Fibroblast of the aortic adventitia (primary cell): Measurements from ENCODE around the gene GBE1. TPM values are rescaled to one million over a fixed set of nuclear protein-coding genes. Genes with fewer than 3 reads are reported as not detected.
A peak's percentile ranks its signal among the peaks of the same experiment; 100 is the strongest.

Experiments
- DNase-seq: peaks from one replicate; pipeline ENCODE4 v3.0.0-alpha.2; 2010; ENCODE audit warnings: low read depth
- H3K4me3 ChIP-seq: 2 replicates; pipeline ENCODE4 v1.5.1; 2011; ENCODE audit warnings: low read depth, mild to moderate bottlenecking, control low read depth, low read length, moderate library complexity
- total RNA-seq: library from RNA; depleted of rRNA; stranded (reverse); fragments of >200 nt; gene quantifications from 2 replicates; pipeline ENCODE4 v1.2.3, GENCODE V29; 2012; ENCODE audit warnings: low replicate concordance
- TF ChIP-seq, protein P1 (sequence below): IDR thresholded peaks from 2 replicates; pipeline ENCODE4 v1.5.1; 2011; ENCODE audit warnings: mild to moderate bottlenecking, low read length, control low read depth, inconsistent platforms; ENCODE audit not compliant: insufficient read depth

Gene GBE1
- total RNA-seq, 1 donor = 204 TPM

DNA sequence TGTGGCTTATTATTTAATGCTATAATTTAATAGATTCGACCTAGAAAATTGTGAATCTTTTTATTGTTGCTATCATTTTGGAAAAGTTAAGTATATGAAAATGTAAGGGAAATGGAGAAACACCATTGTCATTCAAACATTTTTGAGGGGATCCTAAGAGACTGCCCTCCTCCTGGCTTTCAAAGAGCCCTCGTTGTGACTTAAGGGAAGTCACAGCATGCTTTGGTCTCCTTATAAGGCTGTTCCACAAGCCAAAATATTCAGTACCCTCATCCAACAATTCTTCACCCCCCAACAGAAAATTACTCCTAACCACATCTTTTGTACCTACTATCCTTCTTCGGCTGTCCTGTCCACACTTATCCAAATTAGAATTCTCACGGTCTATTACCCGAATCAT lies 140.2 kb downstream of the GBE1 start:
- TF ChIP-seq, protein P1, sequence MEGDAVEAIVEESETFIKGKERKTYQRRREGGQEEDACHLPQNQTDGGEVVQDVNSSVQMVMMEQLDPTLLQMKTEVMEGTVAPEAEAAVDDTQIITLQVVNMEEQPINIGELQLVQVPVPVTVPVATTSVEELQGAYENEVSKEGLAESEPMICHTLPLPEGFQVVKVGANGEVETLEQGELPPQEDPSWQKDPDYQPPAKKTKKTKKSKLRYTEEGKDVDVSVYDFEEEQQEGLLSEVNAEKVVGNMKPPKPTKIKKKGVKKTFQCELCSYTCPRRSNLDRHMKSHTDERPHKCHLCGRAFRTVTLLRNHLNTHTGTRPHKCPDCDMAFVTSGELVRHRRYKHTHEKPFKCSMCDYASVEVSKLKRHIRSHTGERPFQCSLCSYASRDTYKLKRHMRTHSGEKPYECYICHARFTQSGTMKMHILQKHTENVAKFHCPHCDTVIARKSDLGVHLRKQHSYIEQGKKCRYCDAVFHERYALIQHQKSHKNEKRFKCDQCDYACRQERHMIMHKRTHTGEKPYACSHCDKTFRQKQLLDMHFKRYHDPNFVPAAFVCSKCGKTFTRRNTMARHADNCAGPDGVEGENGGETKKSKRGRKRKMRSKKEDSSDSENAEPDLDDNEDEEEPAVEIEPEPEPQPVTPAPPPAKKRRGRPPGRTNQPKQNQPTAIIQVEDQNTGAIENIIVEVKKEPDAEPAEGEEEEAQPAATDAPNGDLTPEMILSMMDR = no peak
- DNase-seq = no peak
- H3K4me3 ChIP-seq = no peak overlapping the region

DNA sequence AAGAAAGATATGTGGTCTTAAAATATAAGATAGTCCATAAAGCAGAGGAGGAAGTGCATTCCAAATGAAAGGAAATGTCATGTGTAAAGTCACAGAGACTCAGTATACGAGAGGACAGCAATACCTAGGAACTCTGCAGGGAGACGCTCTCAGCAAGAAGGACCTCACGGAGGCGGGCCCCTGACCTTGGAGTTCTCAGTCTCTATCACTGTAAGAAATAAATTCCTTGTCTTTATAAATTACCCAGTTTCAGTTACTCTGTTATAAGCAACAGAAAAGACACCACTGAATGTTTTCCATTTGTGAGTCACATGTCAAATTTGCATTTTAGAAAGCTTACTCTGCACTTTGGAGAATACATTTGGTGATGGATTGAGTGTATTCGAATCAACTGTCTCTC lies 140.6 kb downstream of the GBE1 start:
- TF ChIP-seq, protein P1 = no peak
- DNase-seq = no peak
- H3K4me3 ChIP-seq = no peak overlapping the region

DNA sequence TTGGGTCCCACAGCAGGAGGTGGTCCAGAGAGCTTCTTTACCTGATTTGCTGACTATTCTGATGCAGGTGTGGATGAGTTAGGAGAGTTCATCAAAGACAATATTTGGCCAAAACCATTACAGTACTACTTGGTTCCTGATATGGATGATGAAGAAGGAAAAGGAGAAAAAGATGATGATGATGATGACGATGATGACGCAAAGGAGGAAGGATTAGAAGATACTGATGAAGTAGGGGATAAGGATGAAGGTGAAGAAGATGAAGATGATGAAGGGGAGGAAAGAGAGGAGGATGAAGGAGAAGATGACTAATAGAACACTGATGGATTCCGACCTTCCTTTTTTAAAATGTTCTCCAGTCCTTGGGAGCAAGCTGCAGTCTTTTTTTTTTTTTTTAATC lies 148.7 kb downstream of the GBE1 start:
- DNase-seq = no peak
- H3K4me3 ChIP-seq = no peak overlapping the region
- TF ChIP-seq, protein P1 = no peak

DNA sequence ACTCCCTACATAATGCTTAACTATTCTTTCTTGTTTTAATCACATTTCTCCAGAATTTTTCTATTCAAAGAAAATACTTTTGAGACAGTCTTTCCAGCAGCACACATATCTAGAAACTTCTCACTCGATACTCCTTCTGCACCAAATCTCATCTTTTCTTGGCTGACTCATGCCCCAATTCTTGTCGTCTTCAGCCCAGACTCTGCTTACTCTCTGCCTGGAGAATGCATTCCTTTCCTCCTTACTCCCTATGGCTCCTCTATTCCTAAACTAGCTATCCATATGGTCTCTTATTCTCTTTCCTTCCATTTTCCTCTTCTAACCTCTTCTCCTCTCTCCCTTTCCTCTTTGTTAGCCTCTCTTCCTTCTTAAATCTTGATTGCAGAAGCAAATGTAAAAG lies 158.7 kb downstream of the GBE1 start:
- TF ChIP-seq, protein P1 = no peak
- DNase-seq = peak; percentile 51
- H3K4me3 ChIP-seq = no peak overlapping the region

DNA sequence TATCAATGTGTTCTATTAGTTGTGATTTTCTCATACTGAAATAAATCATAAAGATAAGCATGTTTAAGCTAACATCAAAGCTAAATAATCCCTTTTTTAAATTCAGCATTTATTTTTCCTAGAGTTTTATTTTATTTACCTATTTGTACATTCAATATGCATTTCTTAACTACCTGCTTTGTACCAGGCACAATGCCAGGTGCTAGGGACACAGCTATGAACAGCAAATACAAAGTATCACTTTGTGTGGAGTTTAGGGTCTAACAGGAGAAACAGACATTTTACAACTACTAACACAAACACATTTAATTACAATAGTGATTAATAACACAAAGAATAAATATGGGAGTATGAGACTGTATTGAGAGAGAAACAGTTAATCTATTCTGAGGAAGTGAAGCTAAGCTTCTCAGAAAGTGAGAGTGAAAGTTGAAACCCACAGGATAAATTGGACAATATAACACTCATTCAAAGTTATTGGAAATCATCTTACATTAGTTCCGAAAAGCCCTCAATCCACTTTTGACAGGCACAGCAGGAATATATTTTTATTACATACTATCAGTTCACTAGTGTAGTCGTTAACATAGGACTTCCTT lies 159.6 kb downstream of the GBE1 start:
- TF ChIP-seq, protein P1 = no peak
- H3K4me3 ChIP-seq = no peak overlapping the region
- DNase-seq = no peak

DNA sequence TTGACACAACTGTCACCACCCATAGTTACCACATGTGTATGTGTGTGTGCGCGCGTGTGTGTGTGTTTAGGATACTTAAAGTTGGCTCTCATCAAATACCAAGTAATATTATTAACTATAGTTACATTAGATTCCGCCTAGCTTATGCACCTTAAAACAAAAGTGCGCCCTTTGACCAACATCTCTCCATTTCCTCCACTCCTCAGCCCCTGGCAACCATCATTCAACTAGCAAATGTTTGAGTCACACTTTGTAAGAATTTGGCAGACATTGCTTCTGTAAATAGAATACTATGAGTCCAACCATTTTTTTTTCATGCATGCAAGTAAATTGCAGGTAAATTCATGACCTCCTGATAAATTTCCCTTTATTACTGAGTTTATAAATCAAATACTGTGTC lies 169.3 kb downstream of the GBE1 start:
- peak; percentile 30 for DNase-seq
- TF ChIP-seq, protein P1 = no peak
- H3K4me3 ChIP-seq = no peak overlapping the region

DNA sequence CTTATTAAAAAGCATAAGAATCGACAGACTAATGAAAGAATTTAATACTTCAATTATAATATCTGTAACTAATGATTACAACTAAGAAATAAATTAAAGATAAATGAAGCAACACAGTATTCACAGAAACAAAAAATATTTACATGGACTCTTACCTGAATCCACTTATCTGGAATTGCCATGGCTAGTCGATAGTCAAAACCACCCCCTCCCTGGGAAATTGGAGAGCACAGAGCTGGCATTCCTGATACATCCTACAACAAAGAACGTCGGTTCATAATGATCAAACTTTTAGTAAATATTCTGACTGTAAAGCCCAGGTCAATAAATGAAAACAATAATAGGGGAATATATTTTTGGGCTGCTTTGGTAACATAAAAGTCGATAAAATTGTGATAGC lies 175.5 kb downstream of the GBE1 start:
- TF ChIP-seq, protein P1 = no peak
- DNase-seq = no peak

More for the DNA sequence above, 175.5 kb downstream of the GBE1 start:
- H3K4me3 ChIP-seq = no peak overlapping the region
